HG03571 (cell line): ENCODE results near the gene HECTD4.
"Not testable (repeated sequence)": the region's sequence is repeated elsewhere in the genome, so short reads cannot be mapped to it uniquely, and the experiment has no call there.

Experiments used
- ATAC-seq: cut with Tn5 transposase; IDR thresholded peaks from one replicate; pipeline ENCODE4 v1.9.1; 2021; ENCODE audit not compliant: unreplicated experiment

Gene HECTD4

DNA sequence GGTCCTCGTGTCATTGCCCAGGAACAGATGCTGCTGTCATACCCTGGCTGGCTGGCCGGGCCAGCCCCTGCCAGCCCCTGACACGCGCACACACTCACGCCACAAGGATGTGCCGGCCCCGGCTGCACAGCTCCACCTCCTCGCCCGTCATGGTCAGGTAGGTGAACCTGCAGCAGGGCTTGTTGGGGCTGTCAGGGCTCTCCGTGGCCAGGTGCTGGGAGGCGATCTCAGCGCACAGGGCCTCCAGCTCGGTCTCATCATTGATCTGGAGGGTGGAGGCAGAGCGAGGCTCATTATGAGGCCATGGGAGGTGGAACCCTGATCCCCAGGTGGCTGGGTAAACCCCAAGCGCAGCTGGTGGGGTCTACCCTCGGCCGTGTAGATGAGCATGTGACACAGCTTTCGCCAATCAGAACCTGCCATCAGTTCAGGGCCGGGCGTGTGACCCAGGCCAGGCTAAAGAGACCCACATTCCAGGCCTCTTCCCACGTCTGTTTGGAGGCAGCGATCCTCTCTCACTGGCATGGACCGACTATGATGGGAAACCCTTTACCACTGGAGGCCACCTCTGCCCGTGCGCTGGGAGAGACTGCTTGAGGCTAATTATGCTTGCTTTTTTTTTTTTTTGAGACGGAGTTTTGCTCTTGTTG lies 218.1 kb downstream of the HECTD4 start:
- ATAC-seq: no peak

DNA sequence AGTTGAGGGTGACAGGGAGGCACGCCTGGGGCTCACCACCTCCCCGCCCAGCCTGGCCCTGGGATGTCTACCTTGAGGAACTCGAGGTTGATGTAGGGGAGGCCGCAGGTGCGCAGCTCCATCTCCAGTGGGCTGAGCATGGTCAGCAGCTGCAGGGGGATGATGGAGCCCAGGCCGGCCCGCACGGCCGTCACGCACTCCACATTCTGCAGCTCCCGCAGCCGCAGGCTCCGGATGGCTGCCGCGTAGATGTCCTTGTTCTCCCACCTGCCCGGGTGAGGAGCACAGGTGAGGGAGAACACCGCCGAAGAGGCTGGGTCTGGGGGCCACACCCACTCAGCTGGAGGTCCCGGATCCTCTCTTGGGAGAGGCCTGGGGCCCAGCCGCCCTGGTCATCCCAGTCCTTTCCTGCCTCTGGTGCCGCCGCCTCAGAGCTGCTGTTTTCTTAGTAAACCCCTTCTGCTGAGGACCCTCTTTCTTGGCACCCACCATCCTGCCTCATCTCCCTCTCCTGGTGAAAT lies 218.7 kb downstream of the HECTD4 start:
- no peak for ATAC-seq

DNA sequence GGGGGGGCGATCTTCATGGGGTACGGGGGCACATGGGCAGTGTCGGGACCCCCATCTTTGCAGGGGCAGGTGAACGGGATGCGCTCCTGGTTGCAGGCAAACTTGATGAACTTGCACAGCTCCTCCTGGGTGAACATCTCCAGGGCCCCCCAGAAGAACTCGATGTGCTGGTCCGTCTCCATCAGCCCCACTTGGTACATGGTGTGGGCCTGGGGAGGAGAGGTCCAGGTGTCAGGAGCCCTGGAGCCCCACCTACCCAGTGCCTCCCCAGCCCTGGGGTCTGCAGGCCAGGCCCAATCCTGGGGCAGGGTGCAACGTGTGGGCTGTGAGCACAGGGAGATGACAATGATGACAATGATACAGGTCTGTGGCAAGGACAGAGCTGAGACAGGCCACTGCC lies 219.2 kb downstream of the HECTD4 start:
- no peak for ATAC-seq

DNA sequence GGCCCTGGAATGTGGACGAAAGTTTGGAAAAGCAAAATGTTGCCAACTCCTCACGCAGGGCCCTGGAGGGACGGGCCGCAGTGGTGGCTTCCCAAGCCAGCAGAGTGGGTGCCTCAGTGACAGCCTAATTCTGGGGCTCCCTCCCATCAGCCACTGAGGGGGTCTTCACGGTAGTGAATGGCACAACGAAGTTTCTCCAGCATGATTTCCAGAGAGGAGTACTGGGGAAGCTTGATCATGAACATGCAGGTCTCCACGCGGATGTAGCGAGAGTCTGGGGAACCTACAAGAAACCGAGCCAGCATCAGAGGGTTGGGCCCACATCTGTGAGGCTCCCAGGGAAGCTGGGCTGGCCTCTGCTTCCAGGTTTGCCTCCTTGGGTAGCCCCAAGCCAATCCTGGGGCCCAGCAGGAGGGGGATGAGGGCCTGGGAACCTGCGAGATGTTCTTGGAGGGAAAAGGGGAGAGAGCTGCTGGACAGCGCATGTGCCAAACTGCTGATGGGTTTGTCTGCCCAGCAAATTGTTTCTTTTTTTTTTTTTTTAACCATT lies 219.9 kb downstream of the HECTD4 start:
- ATAC-seq: no peak

DNA sequence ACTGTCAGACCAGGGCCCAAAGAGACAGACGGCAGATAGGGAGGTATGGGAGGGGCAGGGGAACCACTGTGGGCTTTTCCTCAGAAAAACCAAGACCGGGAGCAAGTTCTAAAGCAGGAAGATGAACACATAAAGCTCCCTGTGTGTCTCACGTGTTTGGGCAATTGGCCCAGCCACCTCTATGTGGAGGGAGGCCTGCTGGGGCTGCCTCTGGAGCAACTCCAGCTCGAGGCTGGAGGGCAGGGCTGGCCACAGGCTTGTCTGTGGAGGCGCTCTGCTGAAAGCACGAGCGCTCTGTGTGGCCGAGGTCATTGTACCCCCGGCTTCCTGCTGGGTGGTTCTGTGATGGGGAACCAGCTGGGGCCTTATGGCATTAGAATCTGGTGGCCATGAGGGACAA lies 220.5 kb downstream of the HECTD4 start:
- no peak for ATAC-seq

DNA sequence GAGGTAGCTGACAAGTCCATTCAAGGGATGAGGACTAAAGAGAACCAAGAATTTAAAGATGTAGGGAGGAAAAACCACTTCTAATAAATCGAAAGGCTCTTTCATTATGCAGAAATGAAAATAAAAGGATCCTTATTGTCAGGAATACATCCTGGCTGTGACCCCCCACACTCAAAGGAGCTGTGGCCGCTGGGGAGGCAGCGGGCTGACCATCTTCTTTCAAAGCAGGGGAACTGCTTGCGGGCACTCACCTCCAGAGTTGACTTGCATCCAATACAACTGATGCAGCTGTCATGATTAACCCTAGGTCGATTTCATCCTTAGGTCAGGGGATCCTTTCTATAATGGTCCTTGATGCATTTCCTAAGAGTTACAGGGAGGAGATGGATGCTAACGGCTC lies 221.6 kb downstream of the HECTD4 start:
- no peak for ATAC-seq

DNA sequence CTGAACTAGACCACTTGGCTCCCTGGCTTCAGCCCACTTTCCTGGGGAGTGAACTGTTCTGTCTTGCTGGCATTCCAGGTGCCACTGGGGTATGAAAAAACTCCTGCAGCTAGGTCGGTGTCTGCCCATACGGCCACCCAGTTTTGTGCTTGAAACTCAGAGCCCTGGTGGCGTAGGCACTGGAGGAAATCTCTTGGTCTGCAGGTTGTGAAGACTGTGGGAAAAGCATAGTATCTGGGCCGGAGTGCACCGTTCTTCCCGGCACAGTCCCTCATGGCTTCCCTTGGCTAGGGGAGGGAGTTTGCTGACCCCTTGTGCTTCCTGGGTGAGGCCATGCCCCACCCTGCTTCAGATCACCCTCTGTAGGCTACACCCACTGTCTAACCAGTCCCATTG lies 223.1 kb downstream of the HECTD4 start:
- ATAC-seq: no peak

DNA sequence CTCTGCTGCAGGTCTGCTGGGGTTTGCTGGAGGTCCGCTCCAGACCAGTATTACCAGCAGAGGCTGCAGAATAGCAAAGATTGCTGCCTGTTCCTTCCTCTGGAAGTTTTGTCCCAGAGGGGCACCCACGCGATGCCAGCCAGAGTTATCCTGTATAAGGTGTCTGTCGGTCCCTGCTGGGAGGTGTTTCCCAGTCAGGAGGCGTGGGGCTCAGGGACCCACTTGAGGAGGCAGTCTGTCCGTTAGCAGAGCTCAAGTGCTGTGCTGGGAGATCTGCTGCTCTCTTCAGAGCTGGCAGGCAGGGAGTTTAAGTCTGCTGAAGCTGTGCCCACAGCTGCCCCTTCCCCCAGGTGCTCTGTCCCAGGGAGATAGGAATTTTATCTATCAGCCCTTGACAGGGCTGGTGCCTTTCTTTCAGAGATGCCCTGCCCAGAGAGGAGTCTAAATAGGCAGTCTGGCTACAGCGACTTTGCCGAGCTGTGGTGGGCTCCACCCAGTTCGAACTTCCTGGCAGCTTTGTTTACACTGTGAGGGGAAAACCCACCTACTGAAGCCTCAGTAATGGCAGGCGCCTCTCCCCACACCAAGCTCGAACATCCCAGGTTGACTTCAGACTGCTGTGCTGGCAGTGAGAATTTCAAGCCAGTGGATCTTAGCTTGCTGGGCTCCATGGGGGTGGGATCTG lies 223.6 kb downstream of the HECTD4 start:
- ATAC-seq: not testable (repeated sequence)

DNA sequence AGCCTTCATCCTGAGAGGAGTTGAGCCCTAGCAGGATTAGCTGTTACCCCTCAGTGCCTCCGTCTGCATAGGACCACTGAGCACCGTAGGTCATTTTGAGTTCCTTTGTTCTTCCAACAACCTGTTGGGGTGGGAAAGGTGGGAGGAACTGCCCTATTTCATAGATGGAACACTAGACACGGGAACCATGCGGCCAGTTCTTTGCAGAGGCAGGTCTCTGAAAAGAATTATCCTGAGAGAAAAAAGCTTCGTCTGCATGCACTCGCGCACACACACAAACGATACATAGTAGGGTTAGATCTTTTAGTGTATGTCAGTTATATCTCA lies 228.4 kb downstream of the HECTD4 start:
- ATAC-seq: no peak

DNA sequence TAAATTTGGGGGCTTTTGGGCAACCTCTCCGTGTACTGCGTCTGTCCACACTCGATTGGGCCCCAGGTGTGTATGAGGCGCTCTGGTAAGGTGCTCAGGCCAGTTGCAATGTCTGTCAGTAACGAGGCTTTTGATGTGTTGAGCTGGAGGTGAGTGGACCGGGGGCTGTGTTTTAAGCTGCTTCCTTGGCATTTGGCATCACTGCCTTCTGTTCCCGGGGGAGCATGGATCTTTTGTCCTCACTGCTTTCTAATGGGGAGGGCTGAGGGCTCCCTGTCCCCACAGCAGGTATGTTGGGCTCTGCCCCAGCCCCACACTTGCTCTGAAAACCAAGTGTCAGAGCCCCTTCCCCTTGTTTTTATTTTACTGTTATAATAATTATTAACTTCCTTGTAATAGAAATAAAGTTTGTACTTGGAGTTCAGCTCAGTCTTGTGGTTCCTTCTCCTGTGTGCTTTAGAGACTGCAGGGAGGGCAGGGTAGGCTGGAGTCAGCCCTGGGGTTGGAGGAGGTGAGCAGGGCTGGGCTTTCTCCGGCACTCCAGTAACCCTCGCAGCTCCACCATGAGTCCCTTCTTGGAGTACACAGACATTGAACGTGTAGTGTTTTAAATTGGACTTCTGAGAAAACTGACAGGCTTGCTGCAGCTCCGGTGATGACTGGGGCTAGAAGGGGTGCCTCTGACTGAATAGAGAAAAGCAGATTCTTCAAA lies 228.9 kb downstream of the HECTD4 start:
- ATAC-seq: no peak

DNA sequence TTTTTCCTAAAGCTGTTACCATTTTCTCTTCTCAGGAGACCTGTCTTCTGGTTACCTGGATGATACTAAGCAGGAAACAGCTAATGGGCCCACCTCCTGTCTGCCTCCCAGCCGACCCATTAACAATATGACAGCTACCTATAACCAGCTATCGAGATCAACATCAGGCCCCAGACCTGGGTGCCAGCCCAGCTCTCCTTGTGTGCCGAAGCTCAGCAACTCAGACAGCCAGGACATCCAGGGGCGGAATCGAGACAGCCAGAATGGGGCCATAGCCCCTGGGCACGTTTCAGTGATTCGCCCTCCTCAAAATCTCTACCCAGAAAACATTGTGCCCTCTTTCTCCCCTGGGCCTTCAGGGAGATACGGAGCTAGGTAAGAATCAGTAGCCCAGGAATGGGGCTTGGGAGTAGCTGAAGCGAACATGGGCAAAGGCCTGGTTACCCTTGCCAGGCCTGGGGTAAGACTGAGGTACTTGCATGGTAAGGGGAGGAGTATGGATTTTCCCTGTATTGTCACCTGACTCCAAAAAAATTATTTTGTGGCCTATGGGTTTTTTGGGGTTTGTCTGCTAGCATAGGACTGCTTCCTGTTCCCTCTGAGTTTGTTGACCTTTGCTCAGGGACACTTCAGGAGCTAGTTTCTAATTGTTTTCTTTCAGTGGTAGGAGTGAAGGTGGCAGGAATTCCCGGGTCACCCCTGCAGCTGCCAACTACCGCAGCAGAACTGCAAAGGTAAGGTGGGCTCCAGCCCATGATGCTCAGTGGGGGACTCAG lies 230.3 kb downstream of the HECTD4 start:
- no peak for ATAC-seq

DNA sequence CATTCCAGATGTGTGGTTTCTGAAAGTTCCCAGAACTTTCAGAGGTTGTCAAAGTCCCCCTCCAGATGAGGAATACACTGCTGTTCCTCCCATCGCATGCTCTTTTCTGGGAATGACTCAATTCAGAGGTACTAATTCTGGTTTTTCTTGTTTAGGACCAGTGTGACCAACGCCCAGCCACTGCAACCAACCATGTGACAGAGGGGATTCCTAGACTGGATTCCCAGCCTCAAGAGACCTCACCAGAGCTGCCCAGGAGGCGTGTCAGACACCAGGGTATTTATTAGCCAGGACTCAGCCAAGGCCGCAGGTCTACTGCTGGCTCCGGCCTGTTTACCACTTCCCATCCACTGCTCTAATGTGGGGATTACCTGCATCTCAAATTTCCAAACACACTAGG lies 232.6 kb downstream of the HECTD4 start:
- ATAC-seq: no peak

DNA sequence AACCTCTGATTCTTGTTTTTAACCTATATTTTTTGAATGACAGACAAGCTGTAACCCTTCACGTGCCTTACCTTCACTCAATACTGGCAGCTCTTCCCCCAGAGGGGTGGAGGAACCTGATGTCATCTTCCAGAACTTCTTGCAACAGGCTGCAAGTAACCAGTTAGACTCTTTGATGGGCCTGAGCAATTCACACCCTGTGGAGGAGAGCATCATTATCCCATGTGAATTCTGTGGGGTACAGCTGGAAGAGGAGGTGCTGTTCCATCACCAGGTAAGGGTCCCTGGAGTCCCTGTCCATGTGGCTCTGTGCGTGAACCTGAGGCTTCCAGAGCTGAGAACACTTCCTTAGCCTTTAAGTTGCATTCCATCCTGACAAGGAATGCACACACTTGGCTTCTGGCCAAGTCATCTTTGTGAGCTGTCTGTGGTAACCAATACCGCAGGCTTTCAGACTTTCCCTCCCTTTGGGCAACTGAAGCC lies 234.2 kb downstream of the HECTD4 start:
- no peak for ATAC-seq

DNA sequence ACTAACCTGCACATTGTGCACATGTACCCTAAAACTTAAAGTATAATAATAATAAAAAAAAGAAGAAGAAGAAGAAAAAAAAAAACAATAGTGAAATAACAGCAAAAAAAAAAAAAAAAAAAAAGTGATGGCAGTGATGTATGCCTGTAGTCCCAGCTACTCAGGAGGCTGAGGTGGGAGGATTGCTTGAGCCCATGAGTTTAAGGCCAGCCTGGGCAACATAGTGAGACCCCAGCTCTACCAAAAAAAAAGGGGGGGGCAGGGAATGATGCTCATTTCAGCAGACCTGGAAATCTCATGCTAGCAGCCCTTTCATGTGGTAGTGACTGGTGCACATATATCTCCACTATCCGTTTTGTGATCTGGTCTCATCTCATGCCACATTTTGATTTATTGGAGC lies 236.1 kb downstream of the HECTD4 start:
- ATAC-seq: no peak

DNA sequence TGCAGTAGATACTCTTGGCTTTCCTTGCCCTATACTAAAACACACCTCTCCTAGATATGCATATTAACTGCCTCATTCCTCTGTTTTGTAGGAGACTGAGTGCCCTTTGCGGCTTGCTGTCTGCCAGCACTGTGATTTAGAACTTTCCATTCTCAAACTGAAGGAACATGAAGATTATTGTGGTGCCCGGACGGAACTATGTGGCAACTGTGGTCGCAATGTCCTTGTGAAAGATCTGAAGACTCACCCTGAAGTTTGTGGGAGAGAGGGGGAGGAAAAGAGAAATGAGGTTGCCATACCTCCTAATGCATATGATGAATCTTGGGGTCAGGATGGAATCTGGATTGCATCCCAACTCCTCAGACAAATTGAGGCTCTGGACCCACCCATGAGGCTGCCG lies 241.5 kb downstream of the HECTD4 start:
- no peak for ATAC-seq

DNA sequence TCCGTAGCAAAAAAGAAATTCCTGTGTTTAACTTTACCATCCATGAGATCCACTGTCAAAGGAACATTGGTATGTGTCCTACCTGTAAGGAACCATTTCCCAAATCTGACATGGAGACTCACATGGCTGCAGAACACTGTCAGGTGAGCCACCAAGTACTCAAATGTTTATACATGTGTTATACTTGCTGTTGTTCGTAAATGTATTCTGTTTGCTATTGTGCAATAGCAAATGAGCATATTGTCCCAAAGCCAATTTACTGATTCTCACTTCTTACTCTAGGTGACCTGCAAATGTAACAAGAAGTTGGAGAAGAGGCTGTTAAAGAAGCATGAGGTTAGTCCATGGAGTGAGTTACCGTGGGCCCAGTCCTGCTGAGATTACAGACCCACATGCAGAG lies 247.5 kb downstream of the HECTD4 start:
- ATAC-seq: no peak

DNA sequence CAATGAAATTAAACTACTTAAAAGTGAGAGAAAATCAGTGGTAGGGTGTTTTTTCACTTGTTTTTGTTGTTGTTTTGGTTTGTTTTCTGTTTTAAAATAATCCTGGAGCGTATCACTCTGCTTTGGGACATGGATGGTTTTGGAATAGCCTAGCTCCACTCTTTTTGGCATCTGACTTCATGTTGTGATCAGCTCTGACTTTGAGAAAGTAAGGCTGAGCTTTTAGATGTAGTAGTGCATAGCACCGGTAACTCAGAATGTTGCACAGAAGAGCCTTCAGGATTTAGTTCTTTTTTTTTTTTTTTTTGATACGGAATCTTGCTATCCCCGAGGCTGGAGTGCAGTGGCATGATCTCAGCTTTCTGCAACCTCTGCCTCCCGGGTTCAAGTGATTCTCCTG lies 248.8 kb downstream of the HECTD4 start:
- no peak for ATAC-seq

DNA sequence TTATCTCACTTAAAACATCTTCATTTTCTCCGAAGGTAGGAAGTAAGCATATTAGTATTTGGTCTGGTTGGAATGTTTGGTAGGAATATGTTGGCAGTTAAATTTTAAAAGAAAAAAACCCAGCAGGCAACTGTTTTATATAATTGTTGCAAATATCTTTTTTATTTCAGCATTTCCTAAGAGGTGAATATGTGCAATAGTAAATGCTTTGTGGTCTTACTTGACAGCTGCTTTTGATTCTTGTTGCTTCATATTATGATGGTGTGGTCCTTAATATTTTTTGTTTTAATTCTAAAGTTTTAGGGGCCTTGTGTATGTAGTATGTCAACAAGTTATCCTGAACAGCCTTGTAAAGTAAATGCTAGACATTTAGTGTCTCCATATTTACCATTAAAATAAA lies 250.5 kb downstream of the HECTD4 start:
- ATAC-seq: no peak

DNA sequence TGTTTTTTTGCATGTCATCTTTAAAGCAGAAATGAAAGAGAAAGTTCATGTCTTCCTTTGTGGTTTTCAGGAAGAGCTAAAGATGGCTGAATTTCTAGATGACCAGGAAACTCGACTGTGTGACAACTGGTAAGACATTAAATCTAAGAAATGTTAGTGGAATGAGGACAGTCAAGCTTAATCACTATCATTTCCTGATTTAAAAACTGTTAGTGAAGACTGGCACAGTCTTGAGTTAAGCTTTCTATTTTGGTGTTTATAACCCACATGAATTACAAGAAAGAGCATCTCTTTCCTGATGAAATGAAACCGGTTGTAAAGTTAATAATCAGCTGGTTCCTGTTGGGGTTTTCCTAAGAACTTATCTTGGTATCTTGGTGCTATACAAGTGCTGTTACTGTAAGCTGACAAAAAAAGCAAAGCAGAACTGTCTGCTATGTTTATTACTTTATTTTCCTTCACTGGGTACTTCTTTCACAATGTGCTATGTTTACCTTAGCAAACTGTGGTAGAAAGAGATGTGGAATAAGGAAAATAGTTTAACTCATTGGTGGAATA lies 251.7 kb downstream of the HECTD4 start:
- ATAC-seq: peak; percentile 51

DNA sequence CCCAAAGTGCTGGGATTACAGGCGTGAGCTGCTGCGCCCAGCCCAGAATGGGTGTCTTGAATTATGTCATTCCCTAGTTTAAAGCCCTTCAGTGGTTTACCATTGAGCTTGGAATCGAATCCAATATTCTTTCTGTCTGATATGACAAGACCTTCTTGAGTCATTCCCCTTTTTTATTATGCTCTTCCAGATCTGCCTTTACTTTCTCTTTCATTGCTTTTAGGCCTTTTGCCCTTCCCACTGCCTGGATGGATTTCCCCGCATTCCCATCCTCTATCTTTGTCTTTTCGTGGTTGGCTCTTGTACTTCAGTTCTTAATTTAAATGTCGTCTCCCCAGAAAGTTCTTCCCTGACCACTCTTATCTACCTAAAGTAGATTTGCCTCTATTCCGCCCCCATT lies 255.3 kb downstream of the HECTD4 start:
- no peak for ATAC-seq

DNA sequence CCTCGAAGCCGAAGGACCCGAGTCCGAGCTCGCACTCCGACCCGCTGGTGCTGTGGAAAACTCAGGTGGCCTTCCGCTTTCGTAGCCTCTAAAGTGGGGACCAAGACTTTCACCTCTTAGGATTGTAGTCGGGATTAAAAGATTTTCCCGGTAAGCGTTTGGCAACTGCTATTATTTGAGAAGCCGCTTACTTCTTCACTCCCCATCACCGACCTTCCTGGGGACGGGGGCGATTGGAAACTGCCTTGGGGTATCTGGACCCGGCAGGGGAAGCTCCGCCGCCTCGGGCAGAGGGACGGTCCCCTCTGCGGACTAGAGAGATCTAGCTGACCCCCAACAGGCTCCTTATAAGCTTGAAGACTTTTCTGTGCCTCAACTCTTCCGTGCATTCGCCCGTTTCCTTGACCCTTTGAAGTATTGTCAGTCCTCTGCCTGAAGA lies 256.2 kb downstream of the HECTD4 start:
- ATAC-seq: no peak
